ENCODE measurements around the gene POR.

Gene POR

DNA sequence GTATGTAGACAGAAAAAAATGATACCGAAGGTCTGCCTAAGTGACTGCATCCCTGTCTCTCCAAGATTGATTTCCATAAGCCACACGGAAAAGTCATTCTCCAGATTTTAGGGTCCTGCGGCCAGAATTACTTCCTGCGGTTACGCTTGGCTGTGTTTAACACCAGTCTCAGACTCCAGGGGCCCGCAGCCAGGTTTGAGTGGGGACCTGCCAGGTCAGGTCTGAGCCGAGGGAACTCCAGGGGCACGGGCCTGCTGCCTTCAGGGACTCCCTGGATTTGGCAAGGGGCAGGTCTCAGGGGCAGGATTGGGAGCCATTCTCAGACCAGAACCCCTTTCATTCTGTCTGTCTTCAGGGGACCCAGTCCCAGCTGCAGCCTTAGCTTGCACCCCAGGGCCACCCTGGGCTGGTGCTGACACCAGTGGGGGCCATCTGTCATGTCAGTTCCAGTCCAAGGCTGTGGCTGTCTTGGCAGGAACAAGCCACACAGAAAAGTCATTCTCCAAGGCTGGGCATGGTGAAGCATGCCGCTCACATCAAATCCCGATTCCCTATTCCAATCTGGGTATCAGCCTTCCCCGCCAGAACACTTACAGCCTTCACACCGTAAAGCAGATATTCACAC is 40.5 kb downstream of the POR start:
- DNase-seq = no peak

DNA sequence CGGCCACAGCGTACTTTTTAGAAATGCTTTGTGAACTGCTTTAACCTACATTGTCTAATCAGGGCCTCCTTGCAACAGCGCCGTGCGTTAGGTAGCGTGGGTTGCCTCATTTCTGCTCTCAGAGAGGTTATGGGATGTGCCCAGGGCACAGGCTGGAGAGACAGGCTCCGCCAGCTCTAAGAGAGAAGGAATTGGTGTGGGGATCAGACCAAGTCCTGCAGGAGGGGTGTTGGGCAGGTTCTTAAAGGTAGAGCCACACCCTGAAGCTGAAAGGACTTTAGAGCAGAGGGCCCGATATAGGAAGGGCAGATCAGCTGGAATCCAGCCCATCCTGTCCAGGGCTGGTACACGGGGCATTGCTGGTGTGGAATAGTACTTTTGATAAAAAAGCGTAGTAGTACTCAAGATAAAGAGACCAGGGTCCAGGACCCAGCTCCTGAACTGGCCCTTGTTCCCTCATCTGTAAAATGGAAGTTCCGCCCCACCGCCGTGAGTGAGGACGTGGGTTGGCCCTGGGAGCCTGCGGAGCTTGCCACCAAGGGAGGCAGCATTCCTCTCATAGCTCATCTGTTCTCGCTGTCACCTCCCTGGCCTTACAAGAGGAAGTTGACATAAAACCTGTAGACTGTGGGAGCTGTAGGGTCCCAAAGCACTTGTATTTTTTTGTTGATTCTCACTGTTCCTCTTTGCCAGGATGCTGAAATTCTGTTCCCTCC is 42.2 kb downstream of the POR start:
- DNase-seq = no peak

DNA sequence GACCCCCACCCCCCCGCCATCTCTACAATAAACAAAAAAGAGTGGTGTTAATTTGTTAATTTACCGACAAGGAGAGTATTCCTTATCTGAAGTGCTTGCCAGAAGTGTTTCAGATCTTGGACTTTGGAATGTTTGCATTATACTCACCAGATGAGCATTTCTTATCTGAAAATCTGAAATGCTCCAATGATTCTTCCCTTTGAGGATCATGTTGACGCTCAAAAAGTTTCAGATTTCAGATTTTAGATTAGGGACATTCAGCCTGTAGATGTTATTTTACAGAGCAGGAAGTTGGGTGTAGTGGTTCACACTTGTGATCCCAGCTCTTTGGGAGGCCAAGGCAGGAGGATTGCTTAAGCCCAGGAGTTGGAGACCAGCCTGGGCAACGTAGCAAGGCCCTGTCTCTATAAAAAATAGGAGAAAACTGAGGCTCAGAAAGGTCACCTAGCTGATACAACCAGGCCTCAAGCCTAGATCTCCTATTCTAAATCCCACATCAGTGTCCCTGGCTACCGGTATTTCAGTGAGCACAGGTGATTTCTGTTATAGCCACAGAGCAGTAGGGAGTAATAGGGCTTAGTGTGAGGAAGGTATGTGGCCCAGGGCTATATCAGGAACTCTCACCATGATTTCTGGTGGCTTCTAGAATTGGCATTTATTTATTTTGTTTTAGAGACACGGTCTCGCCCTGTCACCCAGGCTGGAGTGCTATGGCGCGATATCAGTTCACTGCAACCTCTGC is 44.0 kb downstream of the POR start:
- DNase-seq = no peak

DNA sequence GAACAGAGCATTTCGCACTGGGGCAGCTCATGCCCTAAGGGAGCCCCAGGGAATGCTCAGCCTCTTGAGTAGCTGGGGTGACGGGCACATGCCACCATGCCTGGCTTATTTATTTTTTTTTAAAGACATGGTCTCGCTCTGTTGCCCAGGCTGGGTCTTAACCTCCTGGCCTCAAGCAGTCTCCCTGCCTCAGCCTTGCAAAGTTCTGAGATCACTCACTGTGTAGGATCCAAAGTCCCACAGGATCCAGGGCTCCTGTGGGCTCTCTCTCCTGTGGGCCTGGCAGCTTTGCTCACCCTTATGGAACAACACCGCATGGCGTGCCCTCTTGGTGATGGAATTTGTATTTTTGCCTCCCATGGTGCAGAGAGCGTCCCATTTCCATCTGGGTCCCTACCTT is 45.4 kb downstream of the POR start:
- DNase-seq = no peak

DNA sequence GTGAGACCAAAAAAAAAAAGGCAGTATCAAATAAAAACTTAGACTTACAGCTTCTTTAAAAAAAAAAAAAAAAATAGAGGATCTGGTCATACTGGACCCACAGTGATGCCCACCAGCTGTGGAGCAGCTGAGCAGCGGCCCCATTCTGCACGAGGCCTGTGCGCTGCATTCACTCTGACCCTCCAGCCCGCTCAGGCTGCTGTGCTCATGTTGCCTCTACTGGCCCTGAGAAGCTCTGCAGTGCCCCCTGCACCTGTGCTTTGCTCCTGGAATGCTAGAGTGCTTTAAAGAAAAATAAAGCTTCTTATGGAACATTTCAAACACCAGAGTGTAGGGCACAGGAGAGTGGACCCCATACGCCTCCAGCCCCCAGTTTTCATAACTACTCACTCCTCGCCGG is 46.3 kb downstream of the POR start:
- no peak for DNase-seq

DNA sequence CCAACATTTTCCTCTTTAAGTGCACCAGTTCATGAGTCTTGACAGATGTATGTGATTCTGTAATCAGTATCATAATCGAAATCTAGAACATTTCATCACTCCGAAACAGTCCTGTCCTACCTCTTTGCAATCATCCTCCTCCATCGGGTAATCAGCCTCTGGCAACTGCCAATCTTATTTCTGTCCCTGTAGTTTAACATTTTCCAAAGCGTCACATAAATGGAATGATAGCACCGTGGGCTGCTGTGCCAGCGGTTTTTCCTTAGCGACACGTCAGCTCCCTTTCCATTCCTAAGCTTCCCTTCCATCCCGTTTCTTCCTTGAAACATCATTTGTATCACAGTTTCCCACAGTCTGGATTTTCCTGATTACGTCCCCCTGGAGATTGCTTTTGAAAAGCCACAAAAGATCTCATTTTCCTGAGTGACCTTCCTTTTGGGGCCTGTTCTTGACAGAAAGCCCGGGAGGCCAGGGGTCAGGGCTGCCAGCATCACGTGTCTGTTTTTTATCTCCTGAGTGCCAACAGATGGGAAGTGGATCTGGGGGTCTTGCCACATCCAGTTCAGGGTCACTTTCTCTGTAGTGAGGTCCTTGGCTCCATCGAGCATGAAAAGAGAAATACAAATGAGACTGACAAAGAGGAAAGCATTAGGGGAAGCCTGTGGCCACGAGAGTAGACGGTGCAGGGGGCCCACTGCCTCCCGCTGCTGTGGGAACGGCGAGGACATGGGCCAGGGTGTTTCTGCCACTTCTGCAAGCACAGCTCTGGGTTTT is 47.8 kb downstream of the POR start:
- DNase-seq = no peak

DNA sequence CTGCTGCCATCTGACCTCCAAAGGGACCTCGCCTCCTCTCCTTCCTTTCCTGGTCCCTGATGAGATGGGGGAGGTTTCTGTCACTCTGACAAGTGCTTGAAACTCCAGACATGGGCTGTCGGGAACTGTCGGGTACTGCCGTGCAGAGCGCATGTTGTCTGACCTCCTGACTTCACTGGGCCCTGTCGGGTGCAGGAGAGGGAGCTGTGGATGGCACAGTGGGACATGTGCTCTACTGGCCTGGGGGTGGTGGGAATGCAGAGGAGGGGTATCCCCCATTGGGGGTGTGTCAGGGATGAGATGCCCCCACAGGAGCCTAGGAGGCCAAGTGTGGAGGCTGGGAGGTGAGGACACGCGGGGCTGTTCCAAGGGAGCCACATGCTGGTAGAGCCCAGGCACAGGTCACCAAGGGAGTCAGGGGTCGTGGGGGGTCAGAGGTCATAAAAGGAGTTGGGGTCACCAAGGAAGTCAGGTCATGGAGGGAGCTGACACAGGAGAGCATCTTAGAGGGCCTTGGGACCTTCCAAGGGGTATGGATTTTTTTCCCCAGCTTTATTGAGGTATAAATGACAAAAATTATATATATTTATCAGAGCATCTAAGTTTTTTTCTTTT is 48.5 kb downstream of the POR start:
- DNase-seq = no peak

DNA sequence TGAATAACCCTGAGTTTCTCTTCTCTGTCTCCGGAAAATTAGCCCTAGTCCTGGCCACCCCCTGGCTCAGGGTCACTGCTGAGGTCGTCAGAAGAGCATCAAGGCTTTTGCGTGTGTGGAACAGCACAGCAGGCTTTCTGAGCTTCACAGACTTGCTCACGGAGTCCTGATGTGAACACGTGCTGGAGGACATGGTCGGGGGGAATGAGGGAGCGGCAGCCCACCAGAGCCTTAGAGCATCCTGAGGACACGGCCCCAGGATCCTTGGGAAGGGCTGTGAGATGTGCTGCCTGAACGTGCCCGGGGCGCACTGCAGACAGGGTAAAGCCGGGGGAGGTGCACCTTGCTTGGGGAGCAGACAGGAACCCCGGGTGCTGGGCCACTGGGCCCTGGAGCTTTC is 50.7 kb downstream of the POR start:
- no peak for DNase-seq

DNA sequence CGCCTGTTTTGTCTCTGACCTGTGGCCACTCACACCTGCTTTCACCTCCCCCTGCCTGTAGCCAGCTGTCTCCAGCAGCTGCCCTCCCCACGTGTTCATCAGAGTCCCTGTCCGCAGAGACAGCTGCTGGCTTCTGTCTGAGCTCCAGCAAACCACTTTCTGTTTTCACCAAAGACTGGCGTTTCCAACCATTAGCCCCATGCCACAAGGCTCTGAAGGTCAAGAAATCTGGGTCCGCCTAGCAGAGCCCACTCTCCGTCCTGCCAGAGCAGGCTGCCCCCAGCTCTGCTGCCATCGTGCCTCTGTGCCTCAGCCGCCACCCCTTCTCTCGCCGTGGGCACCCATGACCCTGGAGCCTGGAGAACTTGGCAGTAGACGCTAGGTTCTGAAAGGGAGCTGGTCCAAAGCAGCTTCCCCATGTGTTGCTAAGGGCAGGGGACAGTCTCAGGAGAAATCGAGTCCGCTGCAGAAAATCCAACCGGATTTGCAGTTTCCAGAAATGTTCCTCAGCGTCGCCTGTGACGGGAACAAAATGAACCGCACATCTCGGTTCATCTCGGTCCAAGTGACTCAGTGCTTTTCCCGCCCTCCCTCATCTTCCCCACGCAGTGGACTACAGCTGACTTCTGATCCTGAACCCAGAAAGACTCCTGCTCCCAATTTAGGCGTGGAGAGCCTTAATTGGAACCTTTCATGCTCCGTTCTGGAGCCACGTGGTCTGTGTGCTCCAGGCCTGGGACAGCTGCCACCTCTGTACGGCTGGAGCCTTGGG is 51.4 kb downstream of the POR start:
- DNase-seq = no peak

DNA sequence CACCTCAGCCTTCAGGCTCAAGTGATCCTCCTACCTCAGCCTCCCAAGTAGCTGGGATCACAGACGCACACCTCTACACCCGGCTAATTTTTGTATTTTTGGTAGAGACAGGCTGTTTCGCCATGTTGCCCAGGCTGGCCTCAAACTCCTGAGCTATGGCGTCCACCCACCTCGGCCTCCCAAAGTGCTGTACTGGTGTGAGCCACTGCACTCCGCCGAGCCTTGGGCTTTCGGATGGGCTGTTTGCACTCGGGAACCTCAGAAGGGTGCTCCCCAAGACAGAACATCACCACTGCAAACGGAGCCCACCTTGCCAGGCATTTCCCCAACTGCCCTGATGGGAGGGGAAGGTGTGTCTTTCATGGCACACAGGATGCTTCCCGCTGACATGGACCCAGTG is 52.1 kb downstream of the POR start:
- DNase-seq = no peak

DNA sequence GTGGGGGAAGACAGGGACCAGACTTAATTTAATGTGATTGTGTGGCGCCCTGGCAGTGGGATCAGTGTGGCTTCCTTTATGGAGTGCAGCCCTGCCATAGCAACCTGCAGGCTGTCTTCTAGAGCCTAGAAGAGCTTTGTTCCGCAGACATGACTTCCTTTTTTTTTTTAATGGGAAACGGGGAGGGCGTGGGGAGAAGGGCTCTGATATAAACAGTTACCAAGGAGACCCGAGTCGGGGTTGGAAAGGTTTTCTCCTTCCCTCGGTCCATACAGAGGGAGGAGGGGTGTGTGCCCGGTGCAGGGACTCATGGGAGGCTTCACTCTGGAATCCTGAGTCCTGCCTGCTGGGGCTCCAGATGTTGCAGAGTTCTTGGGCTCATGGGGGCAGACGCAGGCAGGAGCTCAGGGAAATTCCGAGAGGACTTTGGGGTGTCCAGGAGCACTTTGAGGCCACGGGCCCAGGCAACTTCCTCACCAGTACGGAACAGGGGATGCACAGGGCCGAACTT is 52.6 kb downstream of the POR start:
- DNase-seq = no peak

DNA sequence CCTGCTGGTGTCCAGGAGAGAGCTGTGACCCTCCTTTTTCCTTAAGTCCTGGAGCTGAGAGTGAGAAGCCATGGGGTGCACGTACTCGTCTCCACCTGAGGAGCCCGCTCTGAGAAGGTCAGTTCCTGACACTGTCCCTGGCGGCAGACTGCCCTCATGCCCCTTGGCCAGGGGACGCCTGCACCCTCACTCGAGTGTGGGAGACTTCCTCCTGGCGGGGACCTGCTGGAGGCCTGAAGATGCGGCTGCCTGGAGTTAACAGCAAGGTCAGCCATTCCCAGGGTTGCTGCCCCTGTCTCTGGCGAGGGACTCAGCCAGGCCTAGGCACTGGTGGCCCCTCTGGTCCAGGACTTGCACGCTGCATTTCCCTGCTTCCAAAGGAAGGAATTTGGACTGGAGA is 53.1 kb downstream of the POR start:
- DNase-seq = no peak

DNA sequence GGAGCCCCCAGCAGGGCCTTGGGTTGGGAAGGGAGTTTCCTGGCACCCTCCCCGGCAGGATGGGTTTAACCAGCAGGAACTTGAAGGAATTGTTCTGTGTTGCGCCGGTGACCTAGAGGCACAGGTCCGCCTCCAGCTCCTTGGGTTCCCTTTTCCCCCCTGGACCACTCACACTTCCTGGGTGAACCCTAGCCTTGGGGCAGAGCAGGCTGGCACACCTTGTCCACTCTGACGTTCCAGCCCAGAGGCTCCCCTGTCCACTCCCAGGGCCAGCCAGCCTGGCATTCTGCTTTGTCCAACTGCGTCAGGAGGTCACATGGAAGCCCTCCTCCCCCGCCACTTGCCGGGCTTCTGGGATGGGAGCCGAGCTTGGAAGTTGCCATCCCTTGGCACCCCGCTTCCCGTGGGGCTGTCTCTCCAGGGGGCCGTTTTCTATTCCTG is 53.6 kb downstream of the POR start:
- DNase-seq = no peak

DNA sequence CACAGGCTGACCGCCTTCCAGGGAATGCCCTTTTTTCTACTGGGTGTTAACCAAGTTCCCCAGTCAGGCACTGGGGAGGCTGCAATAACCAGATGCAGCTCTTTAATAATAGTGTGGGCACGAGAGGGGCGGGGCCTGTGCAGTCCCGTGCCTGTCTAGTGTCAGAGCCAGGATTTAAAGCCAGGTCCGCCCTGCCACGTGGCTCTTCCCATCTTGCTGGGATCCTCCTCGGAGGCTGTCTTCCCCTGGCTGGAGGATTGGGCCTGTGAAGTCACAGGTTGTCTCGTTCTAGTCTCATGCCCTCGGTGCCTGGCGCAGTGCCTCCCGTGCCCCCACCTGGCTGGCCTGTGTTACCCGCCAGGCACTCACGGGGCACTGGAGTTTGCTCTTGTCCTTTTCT is 54.2 kb downstream of the POR start:
- DNase-seq = no peak

DNA sequence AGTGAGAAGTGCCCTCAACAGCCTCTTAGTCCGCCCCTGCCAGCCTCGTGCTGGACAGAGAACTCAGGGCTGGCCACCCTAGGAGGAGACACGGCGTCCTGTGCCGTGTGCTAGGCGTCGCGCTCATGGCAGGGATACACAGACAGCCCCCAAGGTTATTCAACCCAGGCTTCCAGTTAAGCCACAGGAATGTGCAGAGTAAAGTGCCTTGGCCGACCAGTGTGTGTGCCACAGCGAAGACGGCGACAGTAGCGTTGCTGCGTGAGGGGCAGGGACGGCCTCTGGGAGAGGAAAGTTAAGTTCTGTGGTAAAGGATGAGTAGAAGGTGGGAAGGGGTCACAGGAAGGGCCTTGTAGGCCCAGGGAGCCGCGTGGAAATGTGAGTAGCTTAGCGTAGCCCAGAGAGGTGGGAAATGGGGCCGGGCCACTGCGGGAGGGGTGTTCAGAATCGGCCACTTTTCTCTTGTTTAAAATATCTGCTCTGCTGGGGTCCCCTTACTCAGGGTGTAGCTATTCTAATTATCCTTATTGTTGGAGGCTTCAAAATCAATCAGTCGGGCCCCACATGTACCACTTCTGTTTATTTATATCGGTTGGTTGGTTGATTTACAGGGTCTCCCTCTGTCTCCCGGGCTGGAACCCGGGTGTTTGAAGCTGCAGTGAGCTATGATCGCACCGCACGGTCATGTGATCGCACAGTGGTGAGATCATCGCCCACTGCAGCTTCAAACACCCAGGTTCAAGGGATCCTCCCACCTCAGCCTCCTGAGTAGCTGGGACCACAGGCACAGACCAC is 54.9 kb downstream of the POR start:
- no peak for DNase-seq

DNA sequence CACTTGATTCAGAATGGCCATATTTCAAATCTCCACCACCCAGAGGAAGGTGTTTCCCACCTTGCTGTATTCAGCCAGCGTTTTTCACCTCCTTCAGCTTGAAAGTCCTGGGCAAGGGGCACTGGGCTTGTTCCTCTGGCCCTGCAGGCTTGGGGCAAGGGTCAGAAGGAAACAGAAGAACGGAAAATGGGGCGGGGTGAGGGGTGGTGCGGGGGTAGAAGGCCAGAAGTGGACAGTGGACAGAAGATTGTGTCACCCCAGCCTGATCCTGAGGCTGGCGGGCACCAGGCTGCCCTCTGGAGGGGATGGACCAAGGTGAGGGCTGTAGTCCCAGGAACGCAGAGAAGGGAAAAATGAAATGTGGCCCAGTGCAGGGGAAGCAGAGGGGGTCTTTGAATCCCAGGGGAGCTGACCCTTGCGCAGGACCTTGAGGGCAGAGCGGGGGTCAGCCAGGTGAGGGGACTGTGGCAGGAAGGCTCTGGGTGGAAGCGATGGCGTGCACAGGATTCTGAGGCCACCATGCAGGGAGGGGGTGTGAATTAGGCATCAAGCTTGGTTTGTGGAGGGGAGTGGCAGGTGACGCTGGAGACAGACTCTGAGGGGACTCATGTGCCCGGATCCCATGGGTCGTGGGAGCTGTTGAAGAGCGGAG is 56.5 kb downstream of the POR start:
- no peak for DNase-seq

DNA sequence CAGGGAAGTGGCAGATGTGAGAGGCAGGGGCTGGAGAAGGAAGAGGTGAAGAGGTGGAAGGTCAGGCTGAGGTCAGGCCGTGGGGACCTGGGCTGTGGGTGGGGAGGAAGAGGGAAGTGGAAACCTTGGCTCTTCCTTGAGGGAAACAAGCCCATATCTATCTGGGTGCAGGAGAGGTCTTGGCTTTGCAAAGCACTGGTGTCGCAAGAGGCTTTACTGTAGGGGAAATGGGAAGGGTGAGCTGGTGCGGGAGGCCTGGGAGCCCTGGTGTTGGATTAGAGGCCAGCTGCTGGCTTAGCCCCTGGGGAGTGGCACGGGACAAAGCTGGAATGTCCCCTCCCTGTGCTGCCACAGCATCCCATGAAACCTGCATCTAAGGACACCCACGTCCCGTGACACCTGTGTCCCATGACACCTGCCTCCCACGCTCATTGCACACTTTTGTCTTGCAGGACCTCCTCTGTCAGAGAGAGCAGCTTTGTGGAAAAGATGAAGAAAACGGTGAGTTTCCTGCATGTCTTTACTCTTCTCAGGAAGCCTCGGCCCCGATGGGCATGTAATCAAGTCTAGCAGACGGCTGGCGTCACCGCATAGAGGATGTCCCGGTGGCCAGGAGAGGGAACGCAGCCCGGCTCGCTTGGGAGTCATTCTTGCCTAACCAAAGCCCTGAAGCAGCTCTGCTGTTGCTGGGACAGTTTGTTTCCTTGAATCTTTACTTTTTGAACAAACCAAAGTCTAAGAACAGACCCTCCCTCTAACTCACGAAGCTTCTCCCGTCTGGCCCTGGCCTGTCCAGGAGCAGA is 57.2 kb downstream of the POR start:
- peak; percentile 30 to 38 for DNase-seq

DNA sequence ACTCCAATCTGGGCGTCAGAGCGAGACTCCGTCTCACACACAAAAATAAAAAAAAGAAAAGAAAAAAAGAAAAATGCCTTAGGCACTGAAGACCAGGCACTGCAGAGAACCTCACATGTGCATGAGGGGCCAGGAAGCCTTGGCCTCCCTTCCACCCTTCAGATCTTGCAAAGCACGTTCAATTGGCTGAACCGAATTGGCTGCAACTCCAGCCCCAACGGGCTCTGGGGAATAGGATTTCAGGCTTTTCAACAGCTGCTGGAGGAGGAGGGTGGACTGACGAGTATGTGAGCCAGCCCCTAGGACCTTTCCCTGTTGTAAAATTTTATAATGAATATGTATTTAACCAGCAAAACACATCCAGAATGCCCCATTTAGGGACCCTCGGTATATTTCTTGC is 62.8 kb downstream of the POR start:
- DNase-seq = no peak

DNA sequence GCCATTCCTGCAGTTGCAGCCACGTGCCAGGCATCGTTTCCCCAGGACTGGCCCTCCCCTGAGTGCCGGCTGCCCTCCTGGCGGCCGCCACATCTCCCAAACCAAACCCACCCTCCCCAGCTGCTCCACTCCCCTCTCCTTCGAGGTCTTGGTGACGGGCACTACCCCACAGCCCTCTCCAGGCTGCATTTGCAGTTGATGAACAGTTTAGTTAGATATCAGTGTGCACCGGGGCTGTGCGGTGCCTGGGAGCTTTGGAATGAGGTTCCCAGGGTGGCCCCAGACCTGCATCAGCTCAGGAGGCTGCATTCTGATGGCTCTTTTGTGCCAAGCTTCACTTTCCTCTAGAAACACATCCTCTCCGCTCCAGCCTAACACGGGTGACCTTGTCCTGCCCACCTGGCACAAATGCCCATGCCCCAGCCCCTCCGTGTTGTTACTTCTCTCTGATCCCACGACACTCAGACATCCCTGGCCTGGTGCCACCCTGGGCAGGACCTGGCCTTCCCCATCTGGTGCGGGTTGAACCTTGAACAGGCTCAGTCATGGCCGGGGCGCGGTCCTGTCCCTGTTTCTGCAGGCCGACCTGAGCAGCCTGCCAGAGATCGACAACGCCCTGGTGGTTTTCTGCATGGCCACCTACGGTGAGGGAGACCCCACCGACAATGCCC is 64.9 kb downstream of the POR start:
- no peak for DNase-seq

Measured in AML-193 (cell line).